Colonic mucosa (tissue), 4 donors: ENCODE results near the gene CD209. TPM values are rescaled to one million over a fixed set of nuclear protein-coding genes. Genes with fewer than 3 reads are reported as not detected.

Experiments used
- DNase-seq: peaks from one replicate; pipeline ENCODE4 v3.0.0-alpha.2; 2020
- H3K27ac ChIP-seq: fragments of 200-600 bp; one replicate; pipeline ENCODE4 v1.8.0; 2021
- H3K27me3 ChIP-seq: fragments of 200-600 bp; one replicate; pipeline ENCODE4 v1.8.0; 2021
- H3K36me3 ChIP-seq: fragments of 200-600 bp; one replicate; pipeline ENCODE4 v1.8.0; 2021
- H3K4me1 ChIP-seq: fragments of 200-600 bp; one replicate; pipeline ENCODE4 v1.8.0; 2021; ENCODE audit warnings: mild to moderate bottlenecking
- H3K4me3 ChIP-seq: fragments of 200-600 bp; one replicate; pipeline ENCODE4 v1.8.0; 2021
- H3K9ac ChIP-seq, 2 donors: one replicate each; pipeline ENCODE4 v1.7.0; 2013; ENCODE audit warnings: control low read depth in 2 of 2, low read depth in 2 of 2, low read length in 2 of 2
- H3K9me3 ChIP-seq: fragments of 200-600 bp; one replicate; pipeline ENCODE4 v1.8.0; 2021
- CTCF ChIP-seq: fragments of 200-600 bp; IDR thresholded peaks from one replicate; pipeline ENCODE4 v1.8.0; 2022; ENCODE audit warnings: antibody characterized with exemption, mild to moderate bottlenecking
- intact Hi-C: fragments of 100-400 bp; cut with DNase I; formaldehyde crosslinking; loops from one replicate; pipeline ENCODE4 v1.14.1; 2022
- total RNA-seq, 2 donors: library from RNA; stranded (reverse); fragmentation: NEBNext Ultra II Directional in 1 of 2; extraction: Animal tissue kit (Norgen Biotek cat#: 25700) in 1 of 2; gene quantifications; one replicate each; pipeline ENCODE4 v1.2.1, GENCODE V29; 2021
- donor health status: healthy.
- donor health status: DM: no; HTN: no; CAD: no.
- donor health status: DM: no; HTN: no; CAD: no.

The CD209 gene
- total RNA-seq, 2 donors from 2014 or later = 4.0 to 12.1 TPM

GRCh38 chr19:7778081-7778480 lies 30.7 kb upstream of the CD209 start:
- no peak overlapping the region for H3K27ac ChIP-seq
- no peaks in the 10 kb centered on the region for H3K27me3 ChIP-seq
- intact Hi-C loops = no loop called here

GRCh38 chr19:7775761-7776160 lies 28.4 kb upstream of the CD209 start:
- H3K4me3 ChIP-seq = no peak overlapping the region
- H3K9me3 ChIP-seq = no peaks in the 10 kb centered on the region
- no peak for TF ChIP-seq CTCF
- no peaks in the 10 kb centered on the region for H3K4me1 ChIP-seq
- no peaks in the 10 kb centered on the region for H3K36me3 ChIP-seq
- no peak overlapping the region for H3K9ac ChIP-seq
- intact Hi-C loops = no loop called here
- DNase-seq = no peak
- H3K27ac ChIP-seq = no peak overlapping the region
- no peaks in the 10 kb centered on the region for H3K27me3 ChIP-seq

More at GRCh38 chr19:7778081-7778480, 30.7 kb upstream of the CD209 start:
- no peak for DNase-seq
- H3K9me3 ChIP-seq = no peaks in the 10 kb centered on the region
- H3K36me3 ChIP-seq = no peaks in the 10 kb centered on the region
- TF ChIP-seq CTCF = no peak
- no peak overlapping the region for H3K4me3 ChIP-seq
- H3K9ac ChIP-seq = no peak overlapping the region
- H3K4me1 ChIP-seq = no peaks in the 10 kb centered on the region

GRCh38 chr19:7773841-7774240 lies 26.5 kb upstream of the CD209 start:
- no peaks in the 10 kb centered on the region for H3K4me1 ChIP-seq
- intact Hi-C loops = no loop called here
- no peak overlapping the region for H3K4me3 ChIP-seq
- no peak for DNase-seq
- H3K9me3 ChIP-seq = no peaks in the 10 kb centered on the region
- no peaks in the 10 kb centered on the region for H3K27me3 ChIP-seq
- H3K27ac ChIP-seq = no peak overlapping the region
- H3K9ac ChIP-seq = no peak overlapping the region
- TF ChIP-seq CTCF = no peak
- no peaks in the 10 kb centered on the region for H3K36me3 ChIP-seq

- no peaks in the 10 kb centered on the region for H3K27me3 ChIP-seq
- DNase-seq = no peak
- intact Hi-C loops = no loop called here
These were observed 25.5 kb upstream of the CD209 start for GRCh38 chr19:7772752-7773291.

GRCh38 chr19:7771072-7771471 lies 23.7 kb upstream of the CD209 start:
- DNase-seq = no peak
- H3K4me3 ChIP-seq = no peak overlapping the region
- intact Hi-C loops = no loop called here
- no peaks in the 10 kb centered on the region for H3K36me3 ChIP-seq
- no peaks in the 10 kb centered on the region for H3K27me3 ChIP-seq
- H3K9ac ChIP-seq = no peak overlapping the region
- no peak for TF ChIP-seq CTCF
- no peaks in the 10 kb centered on the region for H3K9me3 ChIP-seq
- H3K4me1 ChIP-seq = no peaks in the 10 kb centered on the region
- H3K27ac ChIP-seq = no peak overlapping the region

More at GRCh38 chr19:7772752-7773291, 25.5 kb upstream of the CD209 start:
- TF ChIP-seq CTCF = no peak
- no peak overlapping the region for H3K9ac ChIP-seq
- H3K9me3 ChIP-seq = no peaks in the 10 kb centered on the region
- H3K27ac ChIP-seq = no peak overlapping the region
- no peaks in the 10 kb centered on the region for H3K36me3 ChIP-seq
- H3K4me1 ChIP-seq = no peaks in the 10 kb centered on the region
- no peak overlapping the region for H3K4me3 ChIP-seq
